K562 (cell line): ENCODE results near the gene MYO18B. TPM values are rescaled to one million over a fixed set of nuclear protein-coding genes. Genes with fewer than 3 reads are reported as not detected.

Experiments used
- ARID1B ChIP-seq: fragments of 450-650 bp; IDR thresholded peaks from 2 replicates; pipeline ENCODE4 v1.6.1; 2016; ENCODE audit warnings: antibody characterized with exemption, mild to moderate bottlenecking, inconsistent platforms
- ARID2 ChIP-seq: fragments of 450-650 bp; IDR thresholded peaks from 2 replicates; pipeline ENCODE4 v1.6.1; 2017; ENCODE audit warnings: antibody characterized with exemption, mild to moderate bottlenecking
- GATA2 ChIP-seq: sonication (generic); formaldehyde crosslinking; IDR thresholded peaks from 2 replicates; pipeline ENCODE4 v1.4.0; 2020; ENCODE audit warnings: mild to moderate bottlenecking, missing genetic modification reagents
- IFI16 ChIP-seq: fragments of 250-450 bp; sonication (Bioruptor Pico); IDR thresholded peaks from 2 replicates; pipeline ENCODE4 v2.1.2; 2022; ENCODE audit warnings: mild to moderate bottlenecking, inconsistent platforms
- PHF21A ChIP-seq: fragments of 450-650 bp; IDR thresholded peaks from 2 replicates; pipeline ENCODE4 v1.6.1; 2017; ENCODE audit warnings: low read depth, borderline replicate concordance
- PTTG1 ChIP-seq: fragments of 450-650 bp; IDR thresholded peaks from 2 replicates; pipeline ENCODE4 v1.6.1; 2016; ENCODE audit warnings: low read depth, mild to moderate bottlenecking, missing genetic modification characterization, missing compliant biosample characterization
- RBM14 ChIP-seq: fragments of 200-400 bp; formaldehyde crosslinking; IDR thresholded peaks from 2 replicates; pipeline ENCODE4 v1.6.1; 2018; ENCODE audit warnings: low read depth, mild to moderate bottlenecking, low read length, moderate library complexity, borderline replicate concordance; ENCODE audit not compliant: insufficient read depth
- SMAD2 ChIP-seq: fragments of 150-350 bp; IDR thresholded peaks from 2 replicates; pipeline ENCODE4 v1.6.1; 2014; ENCODE audit warnings: low read depth, mild to moderate bottlenecking, low read length
- ZNF644 ChIP-seq: fragments of 200-800 bp; sonication (Bioruptor generic); IDR thresholded peaks from 2 replicates; pipeline ENCODE4 v1.6.1; 2016; ENCODE audit warnings: low read depth, missing genetic modification characterization, missing compliant biosample characterization
- polyA plus RNA-seq, 8 experiments: library from polyadenylated mRNA; depleted of rRNA in 4 of 8; stranded (reverse) in 5 of 8; unstranded in 3 of 8; fragments of >200 nt; fragmentation: Nextera tagmentation in 2 of 8; fragmentation: Illumina TruSeq in 1 of 8; extraction: Ambion mirVana in 2 of 8; extraction: Trizol in 1 of 8; gene quantifications; 2 replicates each; pipeline versions ENCODE4 v1.2.1 to v1.2.3, GENCODE V29; 2011 to 2014; ENCODE audit warnings: inconsistent platforms in 1 of 8, missing spikeins in 1 of 8
- total RNA-seq, 7 experiments: library from RNA; depleted of rRNA in 6 of 7; stranded (reverse); fragments of >200 nt in 6 of 7; fragmentation: Illumina TruSeq in 2 of 7; extraction: Trizol in 2 of 7; gene quantifications; 2 replicates each; pipeline versions ENCODE4 v1.2.1 to v1.2.3, GENCODE V29; 2011 to 2021; ENCODE audit warnings: low replicate concordance in 1 of 7
- TF ChIP-seq, protein P1 (sequence below): fragments of 450-650 bp; IDR thresholded peaks from 2 replicates; pipeline ENCODE4 v1.6.1; 2018; ENCODE audit not compliant: partially characterized antibody
- TF ChIP-seq, protein P2 (sequence below): sonication (generic); formaldehyde crosslinking; IDR thresholded peaks from 2 replicates; pipeline ENCODE4 v1.8.0; 2022; ENCODE audit warnings: mild to moderate bottlenecking, missing genetic modification reagents
- TF ChIP-seq, protein P3 (sequence below): fragments of 250-450 bp; sonication (Bioruptor Pico); IDR thresholded peaks from 2 replicates; pipeline ENCODE4 v1.8.0; 2021; ENCODE audit warnings: moderate library complexity, mild to moderate bottlenecking, inconsistent platforms
- TF ChIP-seq, protein P4 (sequence below), 2 experiments: fragments of 450-650 bp; formaldehyde crosslinking in 1 of 2; IDR thresholded peaks; 2 replicates each; pipeline versions ENCODE4 v1.4.0 to v1.6.1; 2014 to 2020; ENCODE audit warnings: mild to moderate bottlenecking in 2 of 2, borderline replicate concordance in 1 of 2, low read depth in 1 of 2

The MYO18B gene
- total and polyA plus RNA-seq, 9 of the 15 experiments (the other 6 are each of a cell fraction or from before 2014, with no cell fraction given) = 0.06 to 7.0 (median 4.3) TPM

DNA sequence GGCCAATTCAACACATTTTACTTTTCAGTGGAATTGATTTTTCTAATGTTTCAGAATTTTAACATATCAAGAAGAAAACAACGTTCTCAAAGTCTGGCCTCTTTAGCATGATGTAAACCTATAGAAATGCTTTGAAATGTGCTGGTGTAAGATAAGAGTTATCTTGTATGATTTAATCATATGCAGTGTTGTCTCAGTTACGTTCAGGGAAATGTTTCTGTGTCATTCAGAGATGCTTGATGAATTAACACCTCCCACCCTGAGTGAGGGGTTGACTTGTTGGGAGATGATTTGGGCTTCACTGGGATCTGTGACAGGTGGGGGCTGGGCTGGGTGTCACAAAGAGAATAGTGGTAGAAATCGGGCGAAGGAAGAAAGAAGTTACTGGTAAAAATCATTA lies 15.7 kb upstream of the MYO18B start (continued):
- TF ChIP-seq, protein P1, sequence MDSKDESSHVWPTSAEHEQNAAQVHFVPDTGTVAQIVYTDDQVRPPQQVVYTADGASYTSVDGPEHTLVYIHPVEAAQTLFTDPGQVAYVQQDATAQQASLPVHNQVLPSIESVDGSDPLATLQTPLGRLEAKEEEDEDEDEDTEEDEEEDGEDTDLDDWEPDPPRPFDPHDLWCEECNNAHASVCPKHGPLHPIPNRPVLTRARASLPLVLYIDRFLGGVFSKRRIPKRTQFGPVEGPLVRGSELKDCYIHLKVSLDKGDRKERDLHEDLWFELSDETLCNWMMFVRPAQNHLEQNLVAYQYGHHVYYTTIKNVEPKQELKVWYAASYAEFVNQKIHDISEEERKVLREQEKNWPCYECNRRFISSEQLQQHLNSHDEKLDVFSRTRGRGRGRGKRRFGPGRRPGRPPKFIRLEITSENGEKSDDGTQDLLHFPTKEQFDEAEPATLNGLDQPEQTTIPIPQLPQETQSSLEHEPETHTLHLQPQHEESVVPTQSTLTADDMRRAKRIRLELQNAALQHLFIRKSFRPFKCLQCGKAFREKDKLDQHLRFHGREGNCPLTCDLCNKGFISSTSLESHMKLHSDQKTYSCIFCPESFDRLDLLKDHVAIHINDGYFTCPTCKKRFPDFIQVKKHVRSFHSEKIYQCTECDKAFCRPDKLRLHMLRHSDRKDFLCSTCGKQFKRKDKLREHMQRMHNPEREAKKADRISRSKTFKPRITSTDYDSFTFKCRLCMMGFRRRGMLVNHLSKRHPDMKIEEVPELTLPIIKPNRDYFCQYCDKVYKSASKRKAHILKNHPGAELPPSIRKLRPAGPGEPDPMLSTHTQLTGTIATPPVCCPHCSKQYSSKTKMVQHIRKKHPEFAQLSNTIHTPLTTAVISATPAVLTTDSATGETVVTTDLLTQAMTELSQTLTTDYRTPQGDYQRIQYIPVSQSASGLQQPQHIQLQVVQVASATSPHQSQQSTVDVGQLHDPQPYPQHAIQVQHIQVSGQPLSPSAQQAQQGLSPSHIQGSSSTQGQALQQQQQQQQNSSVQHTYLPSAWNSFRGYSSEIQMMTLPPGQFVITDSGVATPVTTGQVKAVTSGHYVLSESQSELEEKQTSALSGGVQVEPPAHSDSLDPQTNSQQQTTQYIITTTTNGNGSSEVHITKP = peak; percentile 40
- peak; percentile 96 for TF ChIP-seq ARID1B
- no peak for TF ChIP-seq ARID2
- TF ChIP-seq, protein P2, sequence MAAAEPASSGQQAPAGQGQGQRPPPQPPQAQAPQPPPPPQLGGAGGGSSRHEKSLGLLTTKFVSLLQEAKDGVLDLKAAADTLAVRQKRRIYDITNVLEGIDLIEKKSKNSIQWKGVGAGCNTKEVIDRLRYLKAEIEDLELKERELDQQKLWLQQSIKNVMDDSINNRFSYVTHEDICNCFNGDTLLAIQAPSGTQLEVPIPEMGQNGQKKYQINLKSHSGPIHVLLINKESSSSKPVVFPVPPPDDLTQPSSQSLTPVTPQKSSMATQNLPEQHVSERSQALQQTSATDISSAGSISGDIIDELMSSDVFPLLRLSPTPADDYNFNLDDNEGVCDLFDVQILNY = no peak
- TF ChIP-seq ZNF644 (tag) = peak; percentile 20; the same call in 1 of the 2 replicates
- TF ChIP-seq, protein P3, sequence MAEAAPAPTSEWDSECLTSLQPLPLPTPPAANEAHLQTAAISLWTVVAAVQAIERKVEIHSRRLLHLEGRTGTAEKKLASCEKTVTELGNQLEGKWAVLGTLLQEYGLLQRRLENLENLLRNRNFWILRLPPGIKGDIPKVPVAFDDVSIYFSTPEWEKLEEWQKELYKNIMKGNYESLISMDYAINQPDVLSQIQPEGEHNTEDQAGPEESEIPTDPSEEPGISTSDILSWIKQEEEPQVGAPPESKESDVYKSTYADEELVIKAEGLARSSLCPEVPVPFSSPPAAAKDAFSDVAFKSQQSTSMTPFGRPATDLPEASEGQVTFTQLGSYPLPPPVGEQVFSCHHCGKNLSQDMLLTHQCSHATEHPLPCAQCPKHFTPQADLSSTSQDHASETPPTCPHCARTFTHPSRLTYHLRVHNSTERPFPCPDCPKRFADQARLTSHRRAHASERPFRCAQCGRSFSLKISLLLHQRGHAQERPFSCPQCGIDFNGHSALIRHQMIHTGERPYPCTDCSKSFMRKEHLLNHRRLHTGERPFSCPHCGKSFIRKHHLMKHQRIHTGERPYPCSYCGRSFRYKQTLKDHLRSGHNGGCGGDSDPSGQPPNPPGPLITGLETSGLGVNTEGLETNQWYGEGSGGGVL (CRISPR knock-in tag) = no peak
- TF ChIP-seq GATA2 (CRISPR knock-in tag) = 0 out of 2 replicates have a peak, but pooled peaks have one; percentile 23
- TF ChIP-seq PTTG1 (tag) = no peak
- TF ChIP-seq, protein P4, sequence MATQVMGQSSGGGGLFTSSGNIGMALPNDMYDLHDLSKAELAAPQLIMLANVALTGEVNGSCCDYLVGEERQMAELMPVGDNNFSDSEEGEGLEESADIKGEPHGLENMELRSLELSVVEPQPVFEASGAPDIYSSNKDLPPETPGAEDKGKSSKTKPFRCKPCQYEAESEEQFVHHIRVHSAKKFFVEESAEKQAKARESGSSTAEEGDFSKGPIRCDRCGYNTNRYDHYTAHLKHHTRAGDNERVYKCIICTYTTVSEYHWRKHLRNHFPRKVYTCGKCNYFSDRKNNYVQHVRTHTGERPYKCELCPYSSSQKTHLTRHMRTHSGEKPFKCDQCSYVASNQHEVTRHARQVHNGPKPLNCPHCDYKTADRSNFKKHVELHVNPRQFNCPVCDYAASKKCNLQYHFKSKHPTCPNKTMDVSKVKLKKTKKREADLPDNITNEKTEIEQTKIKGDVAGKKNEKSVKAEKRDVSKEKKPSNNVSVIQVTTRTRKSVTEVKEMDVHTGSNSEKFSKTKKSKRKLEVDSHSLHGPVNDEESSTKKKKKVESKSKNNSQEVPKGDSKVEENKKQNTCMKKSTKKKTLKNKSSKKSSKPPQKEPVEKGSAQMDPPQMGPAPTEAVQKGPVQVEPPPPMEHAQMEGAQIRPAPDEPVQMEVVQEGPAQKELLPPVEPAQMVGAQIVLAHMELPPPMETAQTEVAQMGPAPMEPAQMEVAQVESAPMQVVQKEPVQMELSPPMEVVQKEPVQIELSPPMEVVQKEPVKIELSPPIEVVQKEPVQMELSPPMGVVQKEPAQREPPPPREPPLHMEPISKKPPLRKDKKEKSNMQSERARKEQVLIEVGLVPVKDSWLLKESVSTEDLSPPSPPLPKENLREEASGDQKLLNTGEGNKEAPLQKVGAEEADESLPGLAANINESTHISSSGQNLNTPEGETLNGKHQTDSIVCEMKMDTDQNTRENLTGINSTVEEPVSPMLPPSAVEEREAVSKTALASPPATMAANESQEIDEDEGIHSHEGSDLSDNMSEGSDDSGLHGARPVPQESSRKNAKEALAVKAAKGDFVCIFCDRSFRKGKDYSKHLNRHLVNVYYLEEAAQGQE (IDR thresholded peaks at IDR 0.05; ENCODE audit: borderline replicate concordance) = no peak
- TF ChIP-seq, protein P4 (CRISPR knock-in tag; IDR thresholded peaks at IDR 0.05; ENCODE audit: low read depth) = no peak
- TF ChIP-seq PHF21A = no peak
- no peak for TF ChIP-seq IFI16
- TF ChIP-seq SMAD2 = no peak
- no peak for TF ChIP-seq RBM14
